D721Med (cell line): ENCODE data around the gene PLGRKT.
A peak's percentile ranks its signal among the peaks of the same experiment; 100 is the strongest.

Experiments
- DNase-seq: peaks from one replicate; pipeline ENCODE4 v3.0.0; 2011; ENCODE audit warnings: low spot score; ENCODE audit not compliant: insufficient read length
- FAIRE-seq: peaks from 2 replicates; lab custom pipeline; 2011; peaks lifted over from hg19 to GRCh38; lab: Jason Lieb, UNC
- CTCF ChIP-seq: IDR thresholded peaks from 2 replicates; pipeline ENCODE4 v1.5.1; 2012; ENCODE audit warnings: mild to moderate bottlenecking, control low read depth; ENCODE audit not compliant: insufficient read depth; ENCODE audit errors: missing control alignments

Gene PLGRKT

GRCh38 chr9:5453004-5453403 lies 15.3 kb upstream of the PLGRKT start:
- FAIRE-seq = no peak
- no peak for DNase-seq
- TF ChIP-seq CTCF = no peak

GRCh38 chr9:5452286-5452609 lies 14.5 kb upstream of the PLGRKT start:
- FAIRE-seq = no peak
- DNase-seq = no peak
- TF ChIP-seq CTCF = no peak

- FAIRE-seq = no peak
- TF ChIP-seq CTCF = peak; percentile 46
- DNase-seq = peak; percentile 24
Measured at GRCh38 chr9:5450359-5451091, 12.8 kb upstream of the PLGRKT start, which contains the start of gene CD274. CD274 (plus strand) TSS chr9:5450542; CDS start chr9:5456114, 5,572 bp downstream.

- DNase-seq (no peak), FAIRE-seq (no peak)
- TF ChIP-seq CTCF = no peak
Measured at GRCh38 chr9:5449521-5450358, 12.0 kb upstream of the PLGRKT start.

GRCh38 chr9:5448461-5449435 lies 11.0 kb upstream of the PLGRKT start:
- TF ChIP-seq CTCF = no peak
- FAIRE-seq = no peak
- no peak for DNase-seq

- DNase-seq = no peak
- TF ChIP-seq CTCF = no peak
- no peak for FAIRE-seq
Measured at GRCh38 chr9:5448016-5448415, 10.3 kb upstream of the PLGRKT start.
